Left forelimb (tissue), 1 donor: Measurements from ENCODE around the gene CAST.
"Not testable (repeated sequence)": the region's sequence is repeated elsewhere in the genome, so short reads cannot be mapped to it uniquely, and the experiment has no call there.

Experiments used
- DNase-seq: peaks from one replicate; pipeline ENCODE4 v3.0.0-alpha.2; 2018; ENCODE audit warnings: low spot score

The CAST gene

GRCh38 chr5:96781031-96781971 is 119.1 kb downstream of the CAST start:
- no peak for DNase-seq

GRCh38 chr5:96783326-96783725 is 121.2 kb downstream of the CAST start:
- no peak for DNase-seq

- DNase-seq = no peak
Measured at GRCh38 chr5:96785326-96786109, 123.3 kb downstream of the CAST start.

- DNase-seq = no peak
Measured at GRCh38 chr5:96788112-96788749, 126.1 kb downstream of the CAST start.

DNA sequence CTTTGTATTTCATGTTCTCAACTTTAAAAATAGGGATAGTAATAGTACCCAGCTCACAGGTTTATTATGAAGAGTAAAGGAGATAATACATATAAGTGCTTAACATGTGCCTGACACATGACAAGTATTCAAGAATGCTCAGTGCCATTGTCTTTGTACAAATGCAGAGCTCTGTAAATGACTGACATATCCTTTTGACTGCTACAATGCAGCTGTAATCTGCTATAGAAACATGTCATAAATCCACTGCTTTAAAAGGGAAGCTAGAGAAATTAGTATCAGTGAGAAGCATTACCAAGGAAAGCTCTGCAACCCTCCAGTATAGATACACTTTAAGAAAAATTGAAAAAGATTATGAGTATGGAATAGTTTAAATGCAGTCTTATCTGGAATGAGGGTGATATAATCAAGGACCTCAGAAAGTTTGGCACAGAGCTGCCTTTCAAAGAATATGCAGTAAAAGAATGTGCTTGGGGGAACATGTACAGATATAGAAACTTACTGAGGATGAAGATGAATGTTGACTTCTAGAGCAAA is 127.7 kb downstream of the CAST start:
- no peak for DNase-seq

GRCh38 chr5:96790961-96791504 is 128.9 kb downstream of the CAST start:
- DNase-seq = no peak

DNA sequence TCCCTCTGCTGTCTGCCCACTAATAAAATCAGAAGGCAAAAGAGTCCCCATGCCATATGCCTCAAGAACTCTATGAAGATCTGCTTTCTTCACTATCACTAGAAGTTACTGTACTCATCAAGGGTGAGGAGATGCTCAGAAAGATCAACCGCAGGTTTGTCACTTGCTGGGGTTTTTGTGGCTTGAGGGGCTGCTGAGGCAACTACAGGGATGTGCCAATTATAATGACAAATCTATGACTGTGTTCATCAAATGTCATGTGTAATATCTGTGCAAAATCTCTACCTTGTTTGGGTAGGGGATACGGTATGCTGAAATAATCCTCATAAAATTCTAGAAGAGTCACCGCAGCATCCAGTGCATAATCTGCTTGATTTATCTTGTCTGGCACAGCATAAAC is 132.6 kb downstream of the CAST start:
- no peak for DNase-seq

GRCh38 chr5:96795626-96796025 is 133.4 kb downstream of the CAST start:
- DNase-seq = no peak

GRCh38 chr5:96796434-96796833 is 134.3 kb downstream of the CAST start:
- no peak for DNase-seq

- DNase-seq = not testable (repeated sequence)
Measured at GRCh38 chr5:96801718-96802117, 139.5 kb downstream of the CAST start.

GRCh38 chr5:96807075-96807654 is 145.0 kb downstream of the CAST start:
- DNase-seq = peak; percentile 87

GRCh38 chr5:96808541-96808828 is 146.3 kb downstream of the CAST start:
- no peak for DNase-seq

GRCh38 chr5:96808868-96809558 is 146.8 kb downstream of the CAST start:
- DNase-seq = no peak

- no peak for DNase-seq
Measured at GRCh38 chr5:96809921-96810320, 147.7 kb downstream of the CAST start.

- no peak for DNase-seq
Measured at GRCh38 chr5:96812851-96813250, 150.7 kb downstream of the CAST start.

- no peak for DNase-seq
Measured at GRCh38 chr5:96814041-96814440, 151.9 kb downstream of the CAST start.

DNA sequence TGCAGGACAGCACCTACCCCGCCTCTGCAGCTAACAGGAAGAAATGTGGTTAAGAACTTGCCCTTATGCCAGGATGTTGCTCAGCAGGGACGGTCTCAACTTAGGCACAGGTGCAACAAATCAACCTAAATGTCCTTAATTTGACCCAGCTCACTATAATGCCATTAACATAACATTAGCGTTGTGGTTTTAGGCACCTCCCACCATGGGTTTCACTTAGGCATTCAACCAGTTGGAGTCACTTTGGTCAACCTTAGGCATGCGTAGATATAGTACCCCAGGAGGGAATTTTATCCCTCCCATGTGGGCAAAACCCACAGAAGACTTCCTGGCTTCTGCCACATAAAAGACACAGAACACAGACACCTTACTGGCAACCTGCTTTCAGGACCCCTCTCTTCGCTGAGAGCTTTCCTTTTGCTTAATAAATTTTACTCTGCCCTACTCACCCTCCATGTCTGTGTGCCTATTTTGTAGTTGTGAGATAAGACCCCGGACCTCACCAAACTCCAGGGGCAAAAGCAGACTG is 154.3 kb downstream of the CAST start:
- no peak for DNase-seq

GRCh38 chr5:96816991-96817390 is 154.8 kb downstream of the CAST start:
- no peak for DNase-seq

- DNase-seq = no peak
Measured at GRCh38 chr5:96817506-96817905, 155.3 kb downstream of the CAST start.

- DNase-seq = no peak
Measured at GRCh38 chr5:96818125-96818788, 156.1 kb downstream of the CAST start.
